ENCODE data around the gene XRCC5.

GRCh38 chr2:216151313-216152025 lies 42.3 kb downstream of the XRCC5 start:
- TF ChIP-seq TAF1 (IDR thresholded peaks at IDR 0.05; ENCODE audit: borderline replicate concordance, insufficient read depth, low read length) (no peak), SIN3A (IDR thresholded peaks at IDR 0.05; ENCODE audit: borderline replicate concordance, insufficient read depth, low read length) (no peak)

Measured in PFSK-1 (cell line).